ENCODE measurements around the gene GLTP. TPM values are rescaled to one million over a fixed set of nuclear protein-coding genes. Genes with fewer than 3 reads are reported as not detected.
"Not testable (repeated sequence)": the region's sequence is repeated elsewhere in the genome, so short reads cannot be mapped to it uniquely, and the experiment has no call there.

The GLTP gene
- total and polyA plus RNA-seq, 4 donors, result 8.5 to 12.8 (median 8.7) TPM

GRCh38 chr12:109900752-109901580 is 20.6 kb upstream of the GLTP start:
- WGBS, result 6% methylated on average over 16 of the region's 16 CpGs
- no peak for TF ChIP-seq NR2F2 (IDR thresholded peaks at IDR 0.05)

GRCh38 chr12:109899783-109900751 is 19.7 kb upstream of the GLTP start, which contains the start of gene TCHP:
TCHP (plus strand) TSS chr12:109900274; CDS start chr12:109903027, 2,753 bp downstream.
- DNase-seq (ENCODE audit: low spot score), result peak; percentile 80
- H3K27ac ChIP-seq (ENCODE audit: low read depth in 1 of 2, low read length in 2 of 2), result peak within 1 kb of the TSS; percentile 0 to 51
- H3K4me3 ChIP-seq (ENCODE audit: low read depth in 1 of 3, low read length in 3 of 3), result peak within 1 kb of the TSS; percentile 79 to 94 (median 91)
- peak within 1 kb of the TSS; percentile 90 for H3K9ac ChIP-seq (ENCODE audit: low read depth in 1 of 2, low read length in 2 of 2)
- H3K27me3 ChIP-seq (ENCODE audit: control insufficient read depth in 4 of 4, insufficient read depth in 4 of 4, low read length in 3 of 4), result no peaks in the 10 kb centered on the region
- no peaks in the 10 kb centered on the region for H3K9me3 ChIP-seq (ENCODE audit: control insufficient read depth in 4 of 4, low read length in 3 of 4)
- peaks cover 1 to 16% (median 10%) of the 10 kb centered on the region in 4 donors for H3K4me1 ChIP-seq (ENCODE audit: control insufficient read depth in 4 of 4, insufficient read depth in 4 of 4, low read length in 3 of 4)
- H3K36me3 ChIP-seq (ENCODE audit: control insufficient read depth in 4 of 4, insufficient read depth in 3 of 4, low read depth in 1 of 4, low read length in 3 of 4), result peaks cover 9 to 22% (median 15%) of the 10 kb centered on the region in 4 donors
- TF ChIP-seq TAF1 (conservative IDR thresholded peaks at IDR 0.05) (no peak), NR2F2 (IDR thresholded peaks at IDR 0.05) (peak; percentile 32), EGR1 (IDR thresholded peaks at IDR 0.05; ENCODE audit: low read depth in 2 of 2) (no peak), RAD21 (IDR thresholded peaks at IDR 0.05) (peak; percentile 71 to 77), FOXA2 (IDR thresholded peaks at IDR 0.05) (no peak), ZBTB33 (IDR thresholded peaks at IDR 0.05) (peak; percentile 75), JUND (IDR thresholded peaks at IDR 0.05) (no peak), MAX (IDR thresholded peaks at IDR 0.05) (peak; percentile 63), HNF4A (conservative IDR thresholded peaks at IDR 0.05) (peak in 1 of 2 donors; percentile 37), FOXA1 (IDR thresholded peaks at IDR 0.05) (no peak), GABPA (IDR thresholded peaks at IDR 0.05 in 1 of 2, conservative IDR thresholded peaks at IDR 0.05 in 1 of 2) (peak in 1 of 2 donors; percentile 74), SP1 (IDR thresholded peaks at IDR 0.05) (peak; percentile 40), HNF4G (IDR thresholded peaks at IDR 0.05) (no peak), RXRA (IDR thresholded peaks at IDR 0.05) (peak; percentile 32 to 37), YY1 (IDR thresholded peaks at IDR 0.05) (peak; percentile 94)
- TF ChIP-seq, protein P1, sequence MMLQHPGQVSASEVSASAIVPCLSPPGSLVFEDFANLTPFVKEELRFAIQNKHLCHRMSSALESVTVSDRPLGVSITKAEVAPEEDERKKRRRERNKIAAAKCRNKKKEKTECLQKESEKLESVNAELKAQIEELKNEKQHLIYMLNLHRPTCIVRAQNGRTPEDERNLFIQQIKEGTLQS (IDR thresholded peaks at IDR 0.05), result no peak
- TF ChIP-seq, protein P2, sequence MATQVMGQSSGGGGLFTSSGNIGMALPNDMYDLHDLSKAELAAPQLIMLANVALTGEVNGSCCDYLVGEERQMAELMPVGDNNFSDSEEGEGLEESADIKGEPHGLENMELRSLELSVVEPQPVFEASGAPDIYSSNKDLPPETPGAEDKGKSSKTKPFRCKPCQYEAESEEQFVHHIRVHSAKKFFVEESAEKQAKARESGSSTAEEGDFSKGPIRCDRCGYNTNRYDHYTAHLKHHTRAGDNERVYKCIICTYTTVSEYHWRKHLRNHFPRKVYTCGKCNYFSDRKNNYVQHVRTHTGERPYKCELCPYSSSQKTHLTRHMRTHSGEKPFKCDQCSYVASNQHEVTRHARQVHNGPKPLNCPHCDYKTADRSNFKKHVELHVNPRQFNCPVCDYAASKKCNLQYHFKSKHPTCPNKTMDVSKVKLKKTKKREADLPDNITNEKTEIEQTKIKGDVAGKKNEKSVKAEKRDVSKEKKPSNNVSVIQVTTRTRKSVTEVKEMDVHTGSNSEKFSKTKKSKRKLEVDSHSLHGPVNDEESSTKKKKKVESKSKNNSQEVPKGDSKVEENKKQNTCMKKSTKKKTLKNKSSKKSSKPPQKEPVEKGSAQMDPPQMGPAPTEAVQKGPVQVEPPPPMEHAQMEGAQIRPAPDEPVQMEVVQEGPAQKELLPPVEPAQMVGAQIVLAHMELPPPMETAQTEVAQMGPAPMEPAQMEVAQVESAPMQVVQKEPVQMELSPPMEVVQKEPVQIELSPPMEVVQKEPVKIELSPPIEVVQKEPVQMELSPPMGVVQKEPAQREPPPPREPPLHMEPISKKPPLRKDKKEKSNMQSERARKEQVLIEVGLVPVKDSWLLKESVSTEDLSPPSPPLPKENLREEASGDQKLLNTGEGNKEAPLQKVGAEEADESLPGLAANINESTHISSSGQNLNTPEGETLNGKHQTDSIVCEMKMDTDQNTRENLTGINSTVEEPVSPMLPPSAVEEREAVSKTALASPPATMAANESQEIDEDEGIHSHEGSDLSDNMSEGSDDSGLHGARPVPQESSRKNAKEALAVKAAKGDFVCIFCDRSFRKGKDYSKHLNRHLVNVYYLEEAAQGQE (IDR thresholded peaks at IDR 0.05), result no peak
- TF ChIP-seq, protein P3, sequence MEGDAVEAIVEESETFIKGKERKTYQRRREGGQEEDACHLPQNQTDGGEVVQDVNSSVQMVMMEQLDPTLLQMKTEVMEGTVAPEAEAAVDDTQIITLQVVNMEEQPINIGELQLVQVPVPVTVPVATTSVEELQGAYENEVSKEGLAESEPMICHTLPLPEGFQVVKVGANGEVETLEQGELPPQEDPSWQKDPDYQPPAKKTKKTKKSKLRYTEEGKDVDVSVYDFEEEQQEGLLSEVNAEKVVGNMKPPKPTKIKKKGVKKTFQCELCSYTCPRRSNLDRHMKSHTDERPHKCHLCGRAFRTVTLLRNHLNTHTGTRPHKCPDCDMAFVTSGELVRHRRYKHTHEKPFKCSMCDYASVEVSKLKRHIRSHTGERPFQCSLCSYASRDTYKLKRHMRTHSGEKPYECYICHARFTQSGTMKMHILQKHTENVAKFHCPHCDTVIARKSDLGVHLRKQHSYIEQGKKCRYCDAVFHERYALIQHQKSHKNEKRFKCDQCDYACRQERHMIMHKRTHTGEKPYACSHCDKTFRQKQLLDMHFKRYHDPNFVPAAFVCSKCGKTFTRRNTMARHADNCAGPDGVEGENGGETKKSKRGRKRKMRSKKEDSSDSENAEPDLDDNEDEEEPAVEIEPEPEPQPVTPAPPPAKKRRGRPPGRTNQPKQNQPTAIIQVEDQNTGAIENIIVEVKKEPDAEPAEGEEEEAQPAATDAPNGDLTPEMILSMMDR (IDR thresholded peaks at IDR 0.05; ENCODE audit: low read depth, low read length, missing input control), result peak; percentile 36
- WGBS, result 3% methylated on average over 69 of the region's 69 CpGs

More at GRCh38 chr12:109900752-109901580, 20.6 kb upstream of the GLTP start:
- peak overlapping the region; percentile 79 to 94 (median 91) for H3K4me3 ChIP-seq (ENCODE audit: low read depth in 1 of 3, low read length in 3 of 3)
- H3K27me3 ChIP-seq (ENCODE audit: control insufficient read depth in 4 of 4, insufficient read depth in 4 of 4, low read length in 3 of 4), result no peaks in the 10 kb centered on the region
- H3K9me3 ChIP-seq (ENCODE audit: control insufficient read depth in 4 of 4, low read length in 3 of 4), result no peaks in the 10 kb centered on the region
- peaks cover 1 to 16% (median 10%) of the 10 kb centered on the region in 4 donors for H3K4me1 ChIP-seq (ENCODE audit: control insufficient read depth in 4 of 4, insufficient read depth in 4 of 4, low read length in 3 of 4)
- H3K27ac ChIP-seq (ENCODE audit: low read depth in 1 of 2, low read length in 2 of 2), result no peak overlapping the region
- H3K36me3 ChIP-seq (ENCODE audit: control insufficient read depth in 4 of 4, insufficient read depth in 3 of 4, low read depth in 1 of 4, low read length in 3 of 4), result peaks cover 9 to 29% (median 18%) of the 10 kb centered on the region in 4 donors
- H3K9ac ChIP-seq (ENCODE audit: low read depth in 1 of 2, low read length in 2 of 2), result peak overlapping the region; percentile 90
- no peak for DNase-seq (ENCODE audit: low spot score)

DNA sequence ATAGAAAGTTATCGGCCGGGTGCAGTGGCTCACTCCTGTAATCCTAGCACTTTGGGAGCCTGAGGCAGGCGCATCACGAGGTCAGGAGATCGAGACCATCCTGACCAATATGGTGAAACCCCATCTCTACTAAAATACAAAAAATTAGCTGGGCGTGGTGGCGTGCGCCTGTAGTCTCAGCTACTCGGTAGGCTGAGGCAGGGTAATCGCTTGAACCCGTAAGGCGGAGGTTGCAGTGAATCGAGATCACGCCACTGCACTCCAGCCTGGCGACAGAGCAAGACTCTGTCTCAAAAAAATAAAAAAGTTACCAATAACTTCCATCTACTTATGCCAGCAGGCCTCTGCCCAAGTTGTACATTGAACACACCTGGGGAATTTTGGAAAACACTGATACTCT is 19.0 kb upstream of the GLTP start:
- H3K9ac ChIP-seq (ENCODE audit: low read depth in 1 of 2, low read length in 2 of 2); H3K27ac ChIP-seq (ENCODE audit: low read depth in 1 of 2, low read length in 2 of 2); H3K4me3 ChIP-seq (ENCODE audit: low read depth in 1 of 3, low read length in 3 of 3); H3K27me3 ChIP-seq (ENCODE audit: control insufficient read depth in 4 of 4, insufficient read depth in 4 of 4, low read length in 3 of 4); H3K9me3 ChIP-seq (ENCODE audit: control insufficient read depth in 4 of 4, low read length in 3 of 4); DNase-seq (ENCODE audit: low spot score): not testable (repeated sequence)
- Histone ChIP-seq H3K36me3 (ENCODE audit: control insufficient read depth in 4 of 4, insufficient read depth in 3 of 4, low read depth in 1 of 4, low read length in 3 of 4) (peaks cover 5 to 15% (median 9%) of the 10 kb centered on the region in 4 donors), H3K4me1 (ENCODE audit: control insufficient read depth in 4 of 4, insufficient read depth in 4 of 4, low read length in 3 of 4) (peaks cover 1 to 16% (median 10%) of the 10 kb centered on the region in 4 donors)
- WGBS, result 94% methylated on average over 15 of the region's 15 CpGs
